BJ (cell line): ENCODE results near the gene RPLP1. TPM values are rescaled to one million over a fixed set of nuclear protein-coding genes. Genes with fewer than 3 reads are reported as not detected.

Experiments used
- CTCF ChIA-PET: fragments of 350-600 bp; formaldehyde crosslinking; extraction: SDS; loops from one replicate; lab custom pipeline; 2021; ENCODE audit warnings: antibody characterized with exemption, inconsistent platforms; lab: Yijun Ruan, JAX
- POLR2A ChIA-PET: fragments of 300-600 bp; sonication (Branson Sonifier 250); formaldehyde crosslinking; extraction: SDS; loops from one replicate; lab custom pipeline; 2021; ENCODE audit warnings: antibody characterized with exemption; lab: Charles Lee
- DNase-seq: peaks from one replicate; pipeline ENCODE4 v3.0.0-alpha.2; 2011; ENCODE audit warnings: low read depth
- H3K27me3 ChIP-seq: 2 replicates; pipeline ENCODE4 v1.6.0; 2011; ENCODE audit warnings: low read length; ENCODE audit not compliant: control insufficient read depth, insufficient read depth
- H3K36me3 ChIP-seq: 2 replicates; pipeline ENCODE4 v1.5.1; 2011; ENCODE audit warnings: low read length; ENCODE audit not compliant: control insufficient read depth, insufficient read depth
- H3K4me3 ChIP-seq: 2 replicates; pipeline ENCODE4 v1.5.1; 2011; ENCODE audit warnings: low read depth, mild to moderate bottlenecking, control low read depth, low read length
- polyA minus RNA-seq: library from RNA; depleted of rRNA, polyadenylated mRNA; stranded (reverse); fragments of >200 nt; gene quantifications from 2 replicates; pipeline ENCODE4 v1.2.3, GENCODE V29; 2011; rRNA and poly(A)+ RNA removed
- polyA plus RNA-seq: library from polyadenylated mRNA; depleted of rRNA; stranded (reverse); fragments of >200 nt; gene quantifications from 2 replicates; pipeline ENCODE4 v1.2.3, GENCODE V29; 2011; rRNA removed
- TF ChIP-seq, protein P1 (sequence below): IDR thresholded peaks from 2 replicates; pipeline ENCODE4 v1.5.1; 2011; ENCODE audit warnings: low read depth, mild to moderate bottlenecking, control low read depth, inconsistent platforms, low read length, moderate library complexity; ENCODE audit not compliant: insufficient read depth

RPLP1 gene
- polyA plus RNA-seq: 1,124 and 1,191 TPM in 2 replicates
- 336 and 346 TPM in 2 replicates for polyA minus RNA-seq

DNA sequence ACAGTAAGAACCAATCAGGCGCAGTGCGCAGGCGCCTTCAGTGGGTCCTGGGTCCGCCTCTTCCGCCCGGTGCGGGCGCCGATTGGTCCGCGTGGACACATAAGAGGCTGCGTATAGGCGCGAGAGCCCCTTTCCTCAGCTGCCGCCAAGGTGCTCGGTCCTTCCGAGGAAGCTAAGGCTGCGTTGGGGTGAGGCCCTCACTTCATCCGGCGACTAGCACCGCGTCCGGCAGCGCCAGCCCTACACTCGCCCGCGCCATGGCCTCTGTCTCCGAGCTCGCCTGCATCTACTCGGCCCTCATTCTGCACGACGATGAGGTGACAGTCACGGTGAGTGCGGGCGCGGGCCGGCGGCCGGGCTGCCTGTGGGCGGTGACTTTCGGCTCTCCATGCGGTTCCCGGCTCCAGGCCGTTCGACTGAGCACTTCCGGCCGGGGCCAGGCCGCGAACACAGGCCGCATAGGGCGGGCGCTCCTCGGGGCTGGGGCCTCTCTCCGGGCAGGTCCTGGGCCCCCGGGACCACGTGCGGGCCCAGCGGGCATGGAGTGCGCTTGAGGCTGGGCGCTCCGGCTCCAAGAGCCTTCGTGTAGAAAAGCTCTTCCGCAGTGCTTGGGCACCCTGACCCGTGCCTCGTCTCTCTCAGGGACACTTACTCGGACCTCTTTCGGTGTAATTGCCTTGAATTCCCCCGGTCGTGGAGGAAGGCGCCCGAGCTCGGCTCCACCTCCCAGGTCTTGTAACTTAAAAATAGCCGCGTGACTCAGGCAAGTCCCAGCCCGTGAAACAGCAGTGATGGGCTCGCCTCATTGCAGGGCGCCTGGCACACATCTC is at the start of gene RPLP1:
TSS of gene RPLP1 (plus strand) at position 127 of the 830 bp plus-strand sequence. CDS start at position 258, 131 bp downstream.
- Histone ChIP-seq H3K4me3 (peak within 1 kb of the TSS; percentile 91), H3K36me3 (peaks cover 6% of the 10 kb centered on the region; the same call in 1 of the 2 replicates), H3K27me3 (no peaks in the 10 kb centered on the region)
- ChIA-PET CTCF (interaction anchor here (0.9 to 4.2 kb wide), 8 partner anchors 9 to 893 kb away, joined by 3 to 31 read pairs (median 4); no protein-coding TSS in a partner anchor), POLR2A (interaction anchor here (0.7 to 1.4 kb wide), 3 partner anchors 10 to 38 kb away, joined by 4 to 13 read pairs (median 5); partner anchors contain the start of gene KIF23)
- TF ChIP-seq, protein P1, sequence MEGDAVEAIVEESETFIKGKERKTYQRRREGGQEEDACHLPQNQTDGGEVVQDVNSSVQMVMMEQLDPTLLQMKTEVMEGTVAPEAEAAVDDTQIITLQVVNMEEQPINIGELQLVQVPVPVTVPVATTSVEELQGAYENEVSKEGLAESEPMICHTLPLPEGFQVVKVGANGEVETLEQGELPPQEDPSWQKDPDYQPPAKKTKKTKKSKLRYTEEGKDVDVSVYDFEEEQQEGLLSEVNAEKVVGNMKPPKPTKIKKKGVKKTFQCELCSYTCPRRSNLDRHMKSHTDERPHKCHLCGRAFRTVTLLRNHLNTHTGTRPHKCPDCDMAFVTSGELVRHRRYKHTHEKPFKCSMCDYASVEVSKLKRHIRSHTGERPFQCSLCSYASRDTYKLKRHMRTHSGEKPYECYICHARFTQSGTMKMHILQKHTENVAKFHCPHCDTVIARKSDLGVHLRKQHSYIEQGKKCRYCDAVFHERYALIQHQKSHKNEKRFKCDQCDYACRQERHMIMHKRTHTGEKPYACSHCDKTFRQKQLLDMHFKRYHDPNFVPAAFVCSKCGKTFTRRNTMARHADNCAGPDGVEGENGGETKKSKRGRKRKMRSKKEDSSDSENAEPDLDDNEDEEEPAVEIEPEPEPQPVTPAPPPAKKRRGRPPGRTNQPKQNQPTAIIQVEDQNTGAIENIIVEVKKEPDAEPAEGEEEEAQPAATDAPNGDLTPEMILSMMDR: no peak
- peak; percentile 61 for DNase-seq

DNA sequence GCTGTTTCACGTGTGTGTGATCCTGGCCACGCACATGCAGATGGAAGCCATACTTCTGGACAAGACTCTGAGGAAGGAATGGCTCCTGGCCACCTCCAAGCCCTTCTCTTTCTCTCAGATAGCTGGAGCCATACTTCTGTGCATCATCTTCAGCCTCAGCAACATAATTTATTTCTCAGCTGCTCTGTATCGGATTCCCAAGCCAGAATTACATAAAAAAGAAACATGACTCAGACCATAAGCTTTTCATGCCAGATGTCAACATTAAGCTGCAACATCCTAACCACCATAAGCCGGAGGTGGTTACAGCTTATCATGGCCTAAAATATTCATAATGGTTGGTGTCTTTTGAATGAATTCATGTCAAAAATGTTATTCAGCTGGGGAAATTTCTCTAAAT is 49.0 kb upstream of the RPLP1 start:
- TF ChIP-seq, protein P1: no peak
- peak; percentile 83 for DNase-seq
- ChIA-PET POLR2A (interaction anchor here (1.0 kb wide), 2 partner anchors 9 to 11 kb away, joined by 3 to 6 read pairs; partner anchors contain the start of gene KIF23), CTCF (interaction anchor here (0.6 to 3.5 kb wide), 5 partner anchors 9 to 347 kb away, joined by 3 to 23 read pairs (median 5); no protein-coding TSS in a partner anchor)
- Histone ChIP-seq H3K36me3 (peaks cover 1% of the 10 kb centered on the region; the same call in 1 of the 2 replicates), H3K27me3 (no peaks in the 10 kb centered on the region), H3K4me3 (no peak overlapping the region)

DNA sequence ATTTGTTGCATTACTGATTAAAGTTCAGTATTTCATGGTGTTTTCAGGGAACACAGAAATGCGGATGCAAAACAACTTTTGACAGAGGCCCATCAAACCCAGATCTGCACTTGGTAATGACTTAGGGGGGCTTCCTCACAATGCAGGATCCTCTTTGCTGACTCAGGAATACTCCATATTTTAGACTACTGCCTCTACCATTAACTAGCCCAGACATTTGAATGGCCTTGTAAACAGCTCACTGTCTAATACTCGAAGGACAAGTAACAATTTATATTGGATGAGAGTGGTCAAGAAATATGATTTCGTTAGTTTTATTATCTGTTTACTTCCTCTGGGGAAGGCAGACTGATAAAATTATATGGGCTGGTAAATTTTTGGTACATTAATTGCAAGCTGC is 47.5 kb upstream of the RPLP1 start:
- POLR2A ChIA-PET: no interaction called here
- no peak overlapping the region for H3K4me3 ChIP-seq
- DNase-seq: peak; percentile 42

DNA sequence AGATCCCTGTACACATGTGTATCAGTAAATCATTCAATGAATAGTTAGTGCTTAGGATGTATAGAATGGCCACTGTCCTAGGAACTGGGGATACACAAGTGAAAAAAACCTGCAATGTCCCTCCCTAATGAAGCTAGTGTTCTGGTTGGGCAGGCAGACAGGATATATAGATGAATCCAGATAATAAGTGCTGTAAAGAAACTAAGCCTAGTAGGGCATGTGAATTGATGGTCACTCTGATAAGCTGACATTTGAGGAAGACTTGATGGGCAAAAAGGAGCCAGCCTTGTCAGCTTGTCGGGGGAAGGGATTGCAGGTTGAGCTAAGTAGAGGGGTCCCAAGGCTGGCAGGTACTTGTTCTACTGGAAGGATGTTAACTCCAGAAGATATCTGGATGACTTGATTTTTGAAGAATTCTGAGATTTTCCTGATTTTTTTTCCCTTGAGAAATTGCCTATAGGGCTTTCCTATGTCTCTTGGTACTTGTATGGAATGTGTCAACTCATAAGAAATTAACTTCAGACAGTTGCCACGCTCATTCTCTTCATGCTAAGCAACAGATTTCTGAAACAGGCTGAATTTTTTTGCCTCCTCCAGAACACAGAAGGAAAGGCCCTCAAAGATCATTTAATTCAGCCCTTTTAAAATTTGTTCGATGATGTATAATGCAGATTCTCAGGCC is 44.8 kb upstream of the RPLP1 start:
- H3K36me3 ChIP-seq: no peaks in the 10 kb centered on the region; the same call in none of the 2 replicates
- ChIA-PET CTCF (interaction anchor here (1.4 kb wide), 1 partner anchor 13 kb away, joined by 4 read pairs; no protein-coding TSS in a partner anchor), POLR2A (no interaction called here)

More for the DNA sequence above, 47.5 kb upstream of the RPLP1 start:
- Histone ChIP-seq H3K27me3 (no peaks in the 10 kb centered on the region), H3K36me3 (peaks cover under 1% of the 10 kb centered on the region)
- TF ChIP-seq, protein P1: no peak
- CTCF ChIA-PET: interaction anchor here (0.9 to 3.5 kb wide), 5 partner anchors 11 to 348 kb away, joined by 3 to 23 read pairs (median 5); partner anchors contain the start of gene GLCE

More for the DNA sequence above, 44.8 kb upstream of the RPLP1 start:
- no peak overlapping the region for H3K4me3 ChIP-seq
- H3K27me3 ChIP-seq: no peaks in the 10 kb centered on the region
- TF ChIP-seq, protein P1: no peak
- DNase-seq: no peak
